ENCODE results near the gene SLC5A4.
A peak's percentile ranks its signal among the peaks of the same experiment; 100 is the strongest.

Gene SLC5A4

DNA sequence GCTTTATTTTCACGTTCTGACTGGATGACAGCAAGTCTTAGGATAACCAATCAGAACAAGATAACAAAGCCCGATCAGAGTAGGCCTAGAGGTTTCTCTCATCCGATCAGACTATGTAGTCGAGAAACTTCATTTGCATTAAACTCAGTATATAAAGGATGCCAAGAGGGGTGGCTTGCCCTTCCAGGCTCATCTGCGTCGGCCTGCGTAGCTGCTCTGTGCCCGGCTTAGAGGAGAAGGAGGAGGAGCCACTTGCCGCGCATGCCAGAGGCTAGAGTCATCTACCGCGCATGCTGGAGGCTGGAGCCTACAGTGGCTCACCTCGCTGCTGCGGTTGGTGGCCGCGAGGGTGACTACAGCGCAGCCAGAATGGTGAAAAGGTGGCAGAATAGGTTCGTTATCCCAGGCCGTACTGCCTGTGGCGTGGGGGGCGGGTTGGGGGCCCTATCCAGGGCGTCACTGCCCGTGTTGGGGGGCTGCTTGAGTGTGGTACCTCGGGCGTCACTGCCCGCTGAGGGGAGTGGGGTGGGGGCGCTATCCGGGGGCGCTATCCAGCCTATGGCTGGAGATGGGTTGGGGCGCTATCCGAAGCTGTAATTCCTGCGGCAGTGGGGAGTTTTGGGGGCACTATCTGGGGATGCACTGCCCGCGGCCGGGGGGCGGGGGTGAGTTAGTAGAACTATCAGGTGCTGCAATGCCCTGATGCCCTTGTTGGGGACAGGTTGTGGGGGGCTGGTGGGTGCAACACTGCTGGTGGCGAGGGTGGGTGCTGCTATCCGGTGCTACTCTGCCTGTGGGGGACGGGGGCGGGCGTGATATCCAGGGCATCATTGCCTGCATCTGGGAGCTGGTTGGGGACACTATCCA is 50.1 kb downstream of the SLC5A4 start, which contains the start of gene RFPL2:
Gene RFPL2 (minus strand): TSS at position 218 of the 867 bp plus-strand sequence. CDS start 2,622 bp downstream, outside the sequence.
- TF ChIP-seq, protein P1, sequence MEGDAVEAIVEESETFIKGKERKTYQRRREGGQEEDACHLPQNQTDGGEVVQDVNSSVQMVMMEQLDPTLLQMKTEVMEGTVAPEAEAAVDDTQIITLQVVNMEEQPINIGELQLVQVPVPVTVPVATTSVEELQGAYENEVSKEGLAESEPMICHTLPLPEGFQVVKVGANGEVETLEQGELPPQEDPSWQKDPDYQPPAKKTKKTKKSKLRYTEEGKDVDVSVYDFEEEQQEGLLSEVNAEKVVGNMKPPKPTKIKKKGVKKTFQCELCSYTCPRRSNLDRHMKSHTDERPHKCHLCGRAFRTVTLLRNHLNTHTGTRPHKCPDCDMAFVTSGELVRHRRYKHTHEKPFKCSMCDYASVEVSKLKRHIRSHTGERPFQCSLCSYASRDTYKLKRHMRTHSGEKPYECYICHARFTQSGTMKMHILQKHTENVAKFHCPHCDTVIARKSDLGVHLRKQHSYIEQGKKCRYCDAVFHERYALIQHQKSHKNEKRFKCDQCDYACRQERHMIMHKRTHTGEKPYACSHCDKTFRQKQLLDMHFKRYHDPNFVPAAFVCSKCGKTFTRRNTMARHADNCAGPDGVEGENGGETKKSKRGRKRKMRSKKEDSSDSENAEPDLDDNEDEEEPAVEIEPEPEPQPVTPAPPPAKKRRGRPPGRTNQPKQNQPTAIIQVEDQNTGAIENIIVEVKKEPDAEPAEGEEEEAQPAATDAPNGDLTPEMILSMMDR (conservative IDR thresholded peaks at IDR 0.05; ENCODE audit: low read length), result no peak
- no peak within 1 kb of the TSS for H3K4me3 ChIP-seq (ENCODE audit: low read length)
- peak; percentile 1 for DNase-seq (ENCODE audit: low read depth)

DNA sequence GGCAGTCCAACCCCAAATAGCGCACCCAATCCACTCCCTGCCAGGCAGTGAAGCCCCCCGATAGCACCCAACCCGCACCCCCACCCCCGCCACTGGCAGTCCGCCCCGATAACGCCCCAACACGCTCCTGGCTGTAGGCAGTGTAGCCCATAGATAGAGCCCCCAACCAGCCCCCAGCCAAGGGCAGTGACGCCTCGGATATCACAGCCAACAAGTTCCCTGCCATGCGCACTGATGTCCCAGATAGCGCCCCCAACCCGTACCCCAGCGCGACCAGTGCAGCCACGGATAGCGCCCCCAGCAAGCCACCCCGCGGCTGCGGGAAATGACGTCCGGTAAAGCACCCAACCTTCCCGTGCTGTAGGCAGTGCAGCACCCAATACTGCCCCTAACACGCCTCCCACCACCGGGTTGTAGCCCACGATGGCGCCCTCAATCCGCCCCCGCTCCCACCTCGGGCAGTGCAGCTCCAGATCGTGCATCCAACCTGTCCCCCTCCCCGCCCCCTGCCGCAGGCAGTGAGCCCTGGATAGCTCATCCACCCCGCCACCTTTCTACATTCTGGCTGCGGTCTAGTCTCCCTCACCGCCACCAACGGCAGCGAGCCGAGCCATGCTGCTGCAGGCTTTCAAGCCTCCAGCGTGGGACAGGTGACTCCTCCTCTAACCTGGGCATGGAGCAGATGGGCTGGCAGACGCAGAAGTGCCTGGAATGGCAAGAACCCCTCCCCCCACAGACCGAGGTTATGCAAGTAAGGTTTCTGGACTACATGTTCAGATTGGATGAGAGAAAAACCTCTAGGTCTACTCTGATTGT is 50.9 kb downstream of the SLC5A4 start:
- no peak for DNase-seq (ENCODE audit: low read depth)
- no peak overlapping the region for H3K4me3 ChIP-seq (ENCODE audit: low read length)

DNA sequence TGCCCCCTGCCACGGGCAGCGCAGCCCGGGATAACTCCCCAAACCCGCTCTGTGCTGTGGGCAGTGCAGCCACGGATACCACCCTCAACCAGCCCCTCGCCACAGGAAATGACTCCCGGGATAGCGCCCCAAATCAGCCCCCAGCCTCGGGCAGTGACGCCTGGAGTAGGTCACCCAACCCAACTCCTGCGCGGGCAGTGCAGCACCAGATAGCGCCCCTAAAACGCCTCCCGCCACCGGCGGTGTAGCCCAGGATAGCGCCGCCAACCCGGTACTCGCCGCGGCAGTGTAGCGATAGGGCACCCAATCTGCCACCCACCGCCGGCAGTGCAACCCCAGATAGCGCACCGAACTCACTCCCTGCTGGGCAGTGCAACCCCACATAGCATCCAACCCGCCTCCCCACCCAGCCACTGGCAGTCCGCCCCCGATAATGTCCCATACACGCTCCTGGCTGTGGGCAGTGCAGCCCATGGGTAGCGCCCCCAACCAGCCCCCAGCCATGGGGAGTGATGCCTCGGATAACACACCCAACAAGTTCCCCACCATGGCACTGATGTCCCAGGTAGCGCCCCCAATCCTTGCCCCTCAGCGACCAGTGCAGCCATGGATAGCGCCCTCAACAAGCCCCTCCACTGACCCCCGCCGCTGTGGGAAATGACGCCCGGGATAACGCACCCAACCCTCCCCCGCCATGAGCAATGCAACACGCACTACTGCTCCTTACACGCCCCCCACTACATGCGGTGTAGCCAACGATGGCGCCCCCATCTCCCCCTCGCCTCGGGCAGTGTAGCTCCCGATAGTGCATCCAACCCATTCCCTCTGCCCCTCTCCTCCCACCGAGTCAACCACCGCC is 51.7 kb downstream of the SLC5A4 start:
- no peak overlapping the region for H3K4me3 ChIP-seq (ENCODE audit: low read length)

More for the DNA sequence above, 50.9 kb downstream of the SLC5A4 start:
- TF ChIP-seq, protein P1 (conservative IDR thresholded peaks at IDR 0.05; ENCODE audit: low read length), result no peak

DNA sequence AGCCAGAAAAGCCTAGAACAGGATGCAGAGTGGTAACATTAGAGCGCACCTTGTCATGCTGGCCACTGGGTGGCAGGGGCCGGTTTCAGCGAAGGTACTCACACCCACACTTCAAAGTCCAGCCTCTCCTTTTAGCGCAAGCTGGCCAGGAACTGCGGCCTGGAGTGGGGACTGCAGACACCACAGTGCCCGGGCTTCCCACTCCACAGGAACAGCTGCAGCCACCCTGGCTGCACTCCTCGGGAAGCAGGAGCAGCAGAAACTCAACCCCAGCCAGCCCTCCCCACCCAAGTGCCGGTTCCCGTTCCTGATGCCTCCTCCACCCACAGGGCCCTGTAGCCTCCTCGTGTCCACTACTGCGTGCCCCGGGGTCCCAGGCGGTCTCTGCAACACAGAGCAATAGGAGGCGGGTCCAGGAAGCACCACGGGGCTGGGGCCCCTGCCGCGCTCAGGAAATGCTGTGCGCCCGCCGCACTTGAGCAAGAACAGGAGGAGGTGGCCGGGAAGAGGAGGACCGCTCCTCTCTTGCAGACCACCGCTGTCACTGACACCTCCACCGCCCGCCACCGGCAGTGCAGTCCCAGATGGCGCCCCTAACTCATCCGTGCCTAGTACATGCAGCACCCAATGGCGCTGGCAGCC is 52.5 kb downstream of the SLC5A4 start:
- no peak overlapping the region for H3K4me3 ChIP-seq (ENCODE audit: low read length)
- peak; percentile 23 for DNase-seq (ENCODE audit: low read depth)
- TF ChIP-seq, protein P1 (conservative IDR thresholded peaks at IDR 0.05; ENCODE audit: low read length), result peak; percentile 53

More for the DNA sequence above, 51.7 kb downstream of the SLC5A4 start:
- TF ChIP-seq, protein P1 (conservative IDR thresholded peaks at IDR 0.05; ENCODE audit: low read length), result no peak
- no peak for DNase-seq (ENCODE audit: low read depth)

DNA sequence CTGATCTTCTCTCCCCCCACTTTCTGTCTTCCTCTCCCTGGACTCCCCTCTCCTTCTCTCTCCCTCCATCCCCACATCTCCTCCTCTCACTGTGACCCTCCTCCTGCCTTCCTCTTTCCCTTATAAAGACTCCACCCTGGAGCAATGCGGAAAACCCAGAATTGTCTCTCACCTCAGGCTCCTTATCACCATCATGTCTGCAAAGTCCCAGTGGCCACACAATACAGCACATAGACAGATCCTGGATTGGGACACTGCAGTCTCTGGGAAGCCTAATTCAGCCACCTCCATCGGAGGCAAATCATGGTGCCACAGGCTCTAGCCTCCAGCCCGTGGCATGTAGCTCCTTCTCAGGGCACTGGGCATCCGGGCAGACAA is 53.0 kb downstream of the SLC5A4 start:
- DNase-seq (ENCODE audit: low read depth), result no peak
- TF ChIP-seq, protein P1 (conservative IDR thresholded peaks at IDR 0.05; ENCODE audit: low read length), result no peak

DNA sequence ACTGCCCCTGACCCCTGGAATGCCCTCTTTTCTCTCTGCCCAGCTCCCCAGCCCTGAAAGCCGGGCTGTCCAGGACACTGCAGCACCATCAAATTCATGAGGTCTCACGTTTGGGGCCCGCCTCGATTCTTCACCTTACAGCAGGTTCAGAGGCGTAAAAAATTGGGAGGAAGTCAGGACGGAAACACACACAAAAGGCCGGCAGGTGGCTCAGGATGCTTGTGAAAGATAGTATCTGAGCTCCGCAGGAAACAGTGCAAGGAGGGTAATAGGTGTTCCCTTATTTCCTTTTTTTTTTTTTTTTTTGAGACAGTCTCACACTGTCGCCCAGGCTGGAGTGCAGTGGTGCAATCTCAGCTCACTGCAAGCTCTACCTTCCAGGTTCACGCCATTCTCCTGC is 54.4 kb downstream of the SLC5A4 start:
- no peak for DNase-seq (ENCODE audit: low read depth)
- no peak overlapping the region for H3K4me3 ChIP-seq (ENCODE audit: low read length)
- TF ChIP-seq, protein P1 (conservative IDR thresholded peaks at IDR 0.05; ENCODE audit: low read length), result no peak

More for the DNA sequence above, 53.0 kb downstream of the SLC5A4 start:
- H3K4me3 ChIP-seq (ENCODE audit: low read length), result no peak overlapping the region

All from AG10803 (cell line).